Activated CD4-positive, alpha-beta memory T cell treated with anti-CD3 and anti-CD28 coated beads for 36 hours (primary cell): ENCODE data around the gene TMEM19. TPM values are rescaled to one million over a fixed set of nuclear protein-coding genes. Genes with fewer than 3 reads are reported as not detected.
"Not testable (repeated sequence)": the region's sequence is repeated elsewhere in the genome, so short reads cannot be mapped to it uniquely, and the experiment has no call there.

Experiments used
- CTCF ChIA-PET: fragments of 350-600 bp; sonication (Branson Sonifier 250); formaldehyde crosslinking; loops from one replicate; lab custom pipeline; 2021; ENCODE audit warnings: antibody characterized with exemption, inconsistent platforms; lab: Charles Lee
- POLR2A ChIA-PET: fragments of 350-600 bp; sonication (Branson Sonifier 250); formaldehyde crosslinking; loops from one replicate; lab custom pipeline; 2021; ENCODE audit warnings: antibody characterized with exemption; lab: Charles Lee
- DNase-seq: peaks from one replicate; pipeline ENCODE4 v3.0.0-alpha.2; 2020
- H3K27ac Mint-ChIP-seq: one replicate; pipeline ENCODE4 v1.8.0; 2021; ENCODE audit warnings: mixed read lengths
- H3K27me3 Mint-ChIP-seq: one replicate; pipeline ENCODE4 v1.8.0; 2021; ENCODE audit warnings: mixed read lengths
- H3K36me3 Mint-ChIP-seq: one replicate; pipeline ENCODE4 v1.8.0; 2021; ENCODE audit warnings: mixed read lengths
- H3K4me1 Mint-ChIP-seq: one replicate; pipeline ENCODE4 v1.8.0; 2021; ENCODE audit warnings: low read depth, mixed read lengths
- H3K4me3 Mint-ChIP-seq: one replicate; pipeline ENCODE4 v1.8.0; 2021; ENCODE audit warnings: mild to moderate bottlenecking, mixed read lengths
- H3K9me3 Mint-ChIP-seq: one replicate; pipeline ENCODE4 v1.8.0; 2021; ENCODE audit warnings: mixed read lengths
- intact Hi-C: fragments of 100-400 bp; cut with micrococcal nuclease; formaldehyde crosslinking; loops from one replicate; pipeline ENCODE4 v1.15.1; 2023
- total RNA-seq, 2 experiments: library from RNA; stranded (reverse); gene quantifications; one replicate each; pipeline ENCODE4 v1.2.3, GENCODE V29; 2021

Gene TMEM19
- total RNA-seq, 2 experiments from 2014 or later, result 10.8 to 11.7 TPM

DNA sequence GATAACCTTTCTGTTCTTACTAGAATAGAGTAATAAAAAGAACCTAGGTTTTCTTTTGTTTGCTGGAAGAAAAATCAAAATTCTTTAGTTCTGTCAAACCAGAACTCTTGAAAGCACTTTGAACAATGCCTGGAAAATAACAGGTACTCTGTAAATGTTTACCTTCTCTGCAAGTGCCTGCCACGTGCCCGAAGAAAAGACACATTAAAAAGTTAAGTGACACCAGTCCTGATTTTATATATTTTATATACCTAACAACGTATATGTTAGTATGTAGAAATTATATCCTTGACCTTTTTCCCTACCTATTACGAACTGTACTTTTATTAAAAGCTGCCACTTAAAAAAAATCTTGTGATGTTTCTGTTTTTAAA is 20.8 kb upstream of the TMEM19 start:
- no peaks in the 10 kb centered on the region for H3K27me3 Mint-ChIP-seq
- intact Hi-C loops, result loop anchor here (2.0 to 10.0 kb wide), 3 partner anchors 82 to 1422 kb away; partner anchors contain the start of genes CNOT2 and TPH2
- DNase-seq, result no peak
- ChIA-PET POLR2A (interaction anchor here (0.6 to 5.9 kb wide), 3 partner anchors 11 to 129 kb away, joined by 3 to 132 read pairs (median 12); partner anchors contain the start of gene TMEM19), CTCF (interaction anchor here (1.2 to 3.2 kb wide), 3 partner anchors 20 to 90 kb away, joined by 5 to 37 read pairs (median 18); partner anchors contain the start of genes RAB21 and TMEM19)
- H3K9me3 Mint-ChIP-seq, result no peaks in the 10 kb centered on the region
- H3K27ac Mint-ChIP-seq, result peak overlapping the region; percentile 100
- H3K4me3 Mint-ChIP-seq, result peak overlapping the region; percentile 97
- peaks cover 35% of the 10 kb centered on the region for H3K36me3 Mint-ChIP-seq
- peaks cover 28% of the 10 kb centered on the region for H3K4me1 Mint-ChIP-seq

DNA sequence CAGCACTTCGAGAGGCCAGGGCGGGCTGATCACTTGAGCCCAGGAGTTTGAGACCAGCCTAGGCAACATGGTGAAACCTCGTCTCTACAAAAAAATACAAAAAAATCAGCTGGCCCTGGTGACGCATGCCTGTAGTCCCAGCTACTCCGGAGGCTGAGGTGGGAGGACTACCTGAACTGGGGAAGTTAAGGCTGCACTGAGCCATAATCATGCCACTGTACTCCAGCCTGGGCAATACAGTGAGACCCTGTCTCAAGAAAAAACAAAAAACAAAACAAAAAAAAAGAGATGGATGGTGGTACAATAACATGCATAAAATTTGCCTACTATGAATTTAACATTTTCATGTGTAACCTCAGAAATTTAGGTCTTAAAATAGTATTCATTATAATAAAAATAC is 19.6 kb upstream of the TMEM19 start:
- peak overlapping the region; percentile 100 for H3K27ac Mint-ChIP-seq
- H3K4me1 Mint-ChIP-seq, result peaks cover 26% of the 10 kb centered on the region
- H3K27me3 Mint-ChIP-seq, result no peaks in the 10 kb centered on the region

DNA sequence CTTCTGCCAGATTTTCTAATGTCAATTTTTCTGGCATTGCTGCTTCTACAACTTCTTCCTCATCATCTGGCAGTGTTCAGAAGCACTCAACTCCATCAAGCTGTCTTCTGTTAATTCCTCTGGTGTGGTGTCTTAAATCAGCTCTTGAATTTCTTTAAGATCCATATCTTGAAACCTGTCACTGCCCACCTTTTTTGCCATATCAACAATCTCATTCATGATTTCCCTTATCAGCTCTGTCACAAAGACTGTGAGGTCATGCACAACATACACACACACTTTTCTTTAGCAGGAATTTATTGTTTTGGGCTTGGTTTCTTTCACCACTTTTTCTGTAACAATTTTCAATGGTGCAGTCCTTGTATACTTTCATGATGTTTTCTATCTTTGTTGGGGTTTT is 14.6 kb upstream of the TMEM19 start:
- CTCF ChIA-PET, result no interaction called here
- H3K27ac Mint-ChIP-seq, result no peak overlapping the region
- intact Hi-C loops, result no loop called here

More for the DNA sequence above, 19.6 kb upstream of the TMEM19 start:
- intact Hi-C loops, result loop anchor here (10.0 kb wide), 1 partner anchor 269 kb away; the partner anchor contains the start of gene TPH2
- peak overlapping the region; percentile 97 for H3K4me3 Mint-ChIP-seq
- no peak for DNase-seq
- H3K36me3 Mint-ChIP-seq, result peaks cover 32% of the 10 kb centered on the region
- ChIA-PET POLR2A (interaction anchor here (5.9 kb wide), 1 partner anchor 20 kb away, joined by 132 read pairs; the partner anchor contains the start of gene TMEM19), CTCF (interaction anchor here (1.2 kb wide), 1 partner anchor 81 kb away, joined by 5 read pairs; no protein-coding TSS in a partner anchor)
- H3K9me3 Mint-ChIP-seq, result no peaks in the 10 kb centered on the region

DNA sequence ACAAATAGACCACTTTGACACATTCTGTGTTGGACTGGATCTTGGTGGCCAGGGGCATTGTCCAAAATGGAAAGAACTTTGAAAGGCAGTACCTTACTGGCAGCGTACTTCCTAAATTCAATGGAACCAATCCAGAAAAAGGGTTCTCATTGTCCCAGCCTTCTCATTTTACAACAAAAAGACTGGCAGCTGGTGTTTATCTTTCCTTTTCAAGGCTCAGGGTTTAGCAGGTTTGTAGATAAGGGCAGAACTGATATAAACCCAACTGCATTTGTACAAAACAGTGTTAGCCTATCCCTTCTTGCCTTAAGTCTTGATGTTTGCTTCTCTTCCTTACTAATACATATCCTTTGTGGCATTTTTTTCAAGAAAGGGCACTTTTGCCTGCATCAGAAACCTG is 14.1 kb upstream of the TMEM19 start:
- H3K4me3 Mint-ChIP-seq, result no peak overlapping the region
- ChIA-PET POLR2A (interaction anchor here (1.3 kb wide), 1 partner anchor 9 kb away, joined by 4 read pairs; the partner anchor contains the start of gene ZFC3H1), CTCF (no interaction called here)
- peaks cover 16% of the 10 kb centered on the region for H3K4me1 Mint-ChIP-seq
- no peak overlapping the region for H3K27ac Mint-ChIP-seq
- no peaks in the 10 kb centered on the region for H3K9me3 Mint-ChIP-seq
- intact Hi-C loops, result no loop called here
- peaks cover 15% of the 10 kb centered on the region for H3K36me3 Mint-ChIP-seq
- no peak for DNase-seq
- H3K27me3 Mint-ChIP-seq, result no peaks in the 10 kb centered on the region

More for the DNA sequence above, 14.6 kb upstream of the TMEM19 start:
- Mint-ChIP-seq H3K27me3 (no peaks in the 10 kb centered on the region), H3K4me1 (peaks cover 16% of the 10 kb centered on the region), H3K9me3 (no peaks in the 10 kb centered on the region), H3K36me3 (peaks cover 10% of the 10 kb centered on the region), H3K4me3 (no peak overlapping the region)
- DNase-seq, result no peak
- POLR2A ChIA-PET, result interaction anchor here (1.3 kb wide), 1 partner anchor 8 kb away, joined by 4 read pairs; the partner anchor contains the start of gene ZFC3H1

DNA sequence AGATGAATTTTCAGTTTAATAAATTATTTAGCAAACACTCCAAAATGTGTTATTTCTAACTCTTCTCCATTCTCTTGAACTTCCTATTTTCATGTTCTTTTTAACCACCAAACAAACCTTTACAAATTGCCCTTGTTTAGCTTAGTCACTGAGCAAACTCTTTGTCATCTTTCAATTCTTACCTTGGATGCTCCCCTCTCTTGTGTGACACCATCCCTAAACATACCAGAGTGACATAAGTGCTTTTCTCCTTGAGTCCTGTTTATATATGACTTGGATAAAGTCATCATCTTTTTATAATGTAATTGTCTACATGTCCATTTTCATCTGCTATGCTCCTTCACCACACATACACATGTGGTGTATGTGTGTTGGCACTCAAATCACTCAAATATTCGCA is 3.4 kb upstream of the TMEM19 start:
- Mint-ChIP-seq H3K27me3 (no peaks in the 10 kb centered on the region), H3K9me3 (no peaks in the 10 kb centered on the region), H3K4me3 (no peak overlapping the region), H3K27ac (no peak overlapping the region), H3K4me1 (peaks cover 2% of the 10 kb centered on the region), H3K36me3 (peaks cover 1% of the 10 kb centered on the region)
- POLR2A ChIA-PET, result no interaction called here
- no peak for DNase-seq
- intact Hi-C loops, result no loop called here
- CTCF ChIA-PET, result no interaction called here

DNA sequence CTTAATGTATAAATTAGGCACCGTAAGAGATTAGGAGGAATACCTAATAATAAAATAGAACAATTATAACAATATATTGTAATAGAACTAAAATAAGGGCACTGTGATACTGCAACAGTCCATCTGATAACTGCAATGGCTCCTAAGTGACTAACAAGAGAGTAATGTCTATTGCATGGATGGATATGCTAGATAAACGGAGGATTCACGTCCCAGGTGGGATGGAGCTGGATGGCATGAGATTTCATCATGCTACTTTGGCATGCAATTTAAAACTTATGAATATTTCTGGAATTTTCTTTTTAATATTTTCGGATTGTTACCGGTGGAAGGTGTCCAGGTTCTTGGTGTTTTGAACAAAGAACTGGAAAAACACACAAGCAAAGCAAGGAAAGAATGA is 2.2 kb upstream of the TMEM19 start:
- POLR2A ChIA-PET, result interaction anchor here (4.7 kb wide), 1 partner anchor 20 kb away, joined by 132 read pairs; the partner anchor contains the start of genes THAP2 and ZFC3H1
- H3K27me3 Mint-ChIP-seq, result no peaks in the 10 kb centered on the region
- no peaks in the 10 kb centered on the region for H3K9me3 Mint-ChIP-seq
- peaks cover 1% of the 10 kb centered on the region for H3K36me3 Mint-ChIP-seq
- DNase-seq, result no peak
- CTCF ChIA-PET, result interaction anchor here (4.7 kb wide), 1 partner anchor 20 kb away, joined by 37 read pairs; the partner anchor contains the start of genes THAP2 and ZFC3H1
- no peak overlapping the region for H3K27ac Mint-ChIP-seq
- intact Hi-C loops, result no loop called here
- H3K4me1 Mint-ChIP-seq, result peaks cover 9% of the 10 kb centered on the region
- H3K4me3 Mint-ChIP-seq, result no peak overlapping the region

DNA sequence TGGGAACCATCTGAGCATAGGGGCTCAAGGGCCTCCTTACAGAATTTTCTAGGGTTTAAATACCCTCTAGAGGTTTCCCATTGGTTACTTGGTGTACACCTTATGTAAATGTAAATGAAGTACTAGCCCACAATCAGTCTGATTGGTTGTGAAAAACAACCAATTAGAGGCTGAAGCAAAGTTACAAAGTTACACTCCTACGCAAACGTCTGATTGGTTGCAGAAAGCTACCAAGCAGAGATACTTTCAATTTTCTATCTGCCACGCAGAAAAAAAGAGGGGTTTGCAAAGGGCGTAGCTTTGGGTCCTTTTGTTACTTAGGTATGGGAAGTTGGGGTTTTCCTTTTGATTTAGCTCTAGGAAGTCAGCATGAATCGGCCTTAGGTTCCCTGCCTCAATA is 1.8 kb upstream of the TMEM19 start:
- intact Hi-C loops, result no loop called here
- H3K4me1 Mint-ChIP-seq, result peaks cover 12% of the 10 kb centered on the region
- no peaks in the 10 kb centered on the region for H3K9me3 Mint-ChIP-seq
- no peaks in the 10 kb centered on the region for H3K27me3 Mint-ChIP-seq
- H3K27ac Mint-ChIP-seq, result peak overlapping the region; percentile 13
- no peak for DNase-seq
- peak overlapping the region; percentile 56 for H3K4me3 Mint-ChIP-seq
- POLR2A ChIA-PET, result interaction anchor here (0.9 to 4.7 kb wide), 3 partner anchors 20 to 45 kb away, joined by 3 to 132 read pairs (median 4); partner anchors contain the start of genes THAP2 and ZFC3H1
- CTCF ChIA-PET, result interaction anchor here (4.0 to 4.7 kb wide), 2 partner anchors 20 to 64 kb away, joined by 32 to 37 read pairs; partner anchors contain the start of genes THAP2 and ZFC3H1
- H3K36me3 Mint-ChIP-seq, result peaks cover 1% of the 10 kb centered on the region

DNA sequence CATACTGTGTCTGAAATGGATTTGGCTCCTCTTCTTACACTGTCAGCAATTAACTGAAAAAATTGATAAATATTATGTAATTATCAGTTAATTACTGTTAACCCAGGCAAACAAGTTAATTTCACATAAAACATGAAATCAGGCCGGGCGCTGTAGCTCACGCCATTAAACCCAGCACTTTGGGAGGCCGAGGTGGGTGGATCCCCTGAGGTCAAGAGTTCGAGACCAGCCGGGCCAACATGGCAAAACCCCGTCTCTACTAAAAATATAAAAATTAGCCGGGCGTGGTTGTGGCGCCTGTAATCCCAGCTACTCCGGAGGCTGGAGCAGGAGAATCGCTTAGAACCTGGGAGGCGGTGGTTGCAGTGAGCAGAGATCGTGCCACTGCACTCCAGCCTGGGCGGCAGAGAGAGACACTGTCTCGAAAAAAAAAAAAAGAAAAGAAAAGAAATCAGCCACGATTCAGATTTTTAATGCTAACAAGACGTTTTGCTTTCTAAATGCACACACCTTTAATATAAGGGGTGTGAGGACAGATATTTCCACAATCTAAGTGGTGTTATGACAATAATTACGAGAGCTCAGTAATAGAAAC is 473 bp upstream of the TMEM19 start:
- DNase-seq, result no peak
- Mint-ChIP-seq H3K4me3 (peak overlapping the region; percentile 96), H3K4me1 (peaks cover 16% of the 10 kb centered on the region), H3K9me3 (no peaks in the 10 kb centered on the region), H3K36me3 (peaks cover 1% of the 10 kb centered on the region), H3K27me3 (no peaks in the 10 kb centered on the region), H3K27ac (peak overlapping the region; percentile 92)
- intact Hi-C loops, result no loop called here
- POLR2A ChIA-PET, result interaction anchor here (1.2 to 4.7 kb wide), 5 partner anchors 21 to 155 kb away, joined by 3 to 132 read pairs (median 4); partner anchors contain the start of genes RAB21, TBC1D15, THAP2 and ZFC3H1
- CTCF ChIA-PET, result interaction anchor here (0.6 to 4.7 kb wide), 8 partner anchors 18 to 192 kb away, joined by 4 to 37 read pairs (median 5); partner anchors contain the start of genes THAP2 and ZFC3H1

DNA sequence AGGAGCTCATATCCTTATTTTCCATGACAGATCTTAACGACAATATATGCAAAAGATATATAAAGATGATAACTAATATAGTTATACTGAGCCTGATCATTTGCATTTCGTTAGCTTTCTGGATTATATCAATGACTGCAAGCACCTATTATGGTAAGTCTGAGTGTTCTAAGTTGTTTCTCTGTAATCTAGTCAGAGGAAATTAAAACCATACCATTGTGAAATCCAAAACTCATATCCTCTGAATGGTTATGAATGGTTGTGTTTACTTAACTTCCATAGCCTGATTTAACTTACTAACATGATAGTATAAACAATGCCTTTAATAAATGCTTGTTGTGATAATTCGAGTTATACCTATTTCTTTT is 760 bp downstream of the TMEM19 start:
- H3K4me3 Mint-ChIP-seq, result peak overlapping the region; percentile 96
- intact Hi-C loops, result loop anchor here (1.0 to 2.0 kb wide), 6 partner anchors 22 to 252 kb away; partner anchors contain the start of genes RAB21, THAP2 and TPH2
- ChIA-PET POLR2A (interaction anchor here (0.9 to 4.7 kb wide), 5 partner anchors 10 to 153 kb away, joined by 3 to 132 read pairs (median 4); partner anchors contain the start of genes RAB21, TBC1D15, THAP2 and ZFC3H1), CTCF (interaction anchor here (0.6 to 4.7 kb wide), 11 partner anchors 17 to 65 kb away, joined by 3 to 37 read pairs (median 5); partner anchors contain the start of genes THAP2 and ZFC3H1)
- no peak for DNase-seq
- H3K4me1 Mint-ChIP-seq, result peaks cover 16% of the 10 kb centered on the region
- peaks cover 1% of the 10 kb centered on the region for H3K36me3 Mint-ChIP-seq
- H3K27ac Mint-ChIP-seq, result peak overlapping the region; percentile 92
- H3K27me3 Mint-ChIP-seq, result no peaks in the 10 kb centered on the region
- no peaks in the 10 kb centered on the region for H3K9me3 Mint-ChIP-seq

DNA sequence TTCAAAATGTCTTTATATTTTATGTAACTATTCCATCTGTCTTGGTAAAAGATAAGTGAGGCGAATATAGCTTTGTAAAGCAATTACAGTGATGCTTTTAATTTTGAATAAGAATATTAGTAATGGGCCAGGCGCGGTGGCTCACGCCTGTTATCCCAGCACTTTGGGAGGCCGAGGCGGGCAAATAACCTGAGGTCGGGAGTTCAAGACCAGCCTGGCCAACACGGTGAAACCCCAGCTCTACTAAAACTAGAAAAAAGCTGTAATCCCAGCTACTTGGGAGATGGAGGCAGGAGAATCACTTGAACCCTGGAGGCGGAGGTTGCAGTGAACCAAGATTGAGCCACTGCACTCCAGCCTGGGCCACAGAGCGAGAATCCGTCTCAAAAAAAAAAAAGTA is 1.3 kb downstream of the TMEM19 start:
- H3K9me3 Mint-ChIP-seq, DNase-seq, H3K27ac Mint-ChIP-seq, H3K36me3 Mint-ChIP-seq, H3K27me3 Mint-ChIP-seq: not testable (repeated sequence)
- Mint-ChIP-seq H3K4me3 (peak overlapping the region; percentile 12), H3K4me1 (peaks cover 16% of the 10 kb centered on the region)
- ChIA-PET POLR2A (interaction anchor here (0.7 to 4.7 kb wide), 2 partner anchors 23 to 179 kb away, joined by 4 to 132 read pairs; partner anchors contain the start of genes THAP2 and ZFC3H1), CTCF (interaction anchor here (0.7 to 4.7 kb wide), 6 partner anchors 17 to 61 kb away, joined by 3 to 37 read pairs (median 10); partner anchors contain the start of genes THAP2 and ZFC3H1)
- intact Hi-C loops, result loop anchor here (2.0 kb wide), 2 partner anchors 60 to 154 kb away; no protein-coding TSS in a partner anchor

DNA sequence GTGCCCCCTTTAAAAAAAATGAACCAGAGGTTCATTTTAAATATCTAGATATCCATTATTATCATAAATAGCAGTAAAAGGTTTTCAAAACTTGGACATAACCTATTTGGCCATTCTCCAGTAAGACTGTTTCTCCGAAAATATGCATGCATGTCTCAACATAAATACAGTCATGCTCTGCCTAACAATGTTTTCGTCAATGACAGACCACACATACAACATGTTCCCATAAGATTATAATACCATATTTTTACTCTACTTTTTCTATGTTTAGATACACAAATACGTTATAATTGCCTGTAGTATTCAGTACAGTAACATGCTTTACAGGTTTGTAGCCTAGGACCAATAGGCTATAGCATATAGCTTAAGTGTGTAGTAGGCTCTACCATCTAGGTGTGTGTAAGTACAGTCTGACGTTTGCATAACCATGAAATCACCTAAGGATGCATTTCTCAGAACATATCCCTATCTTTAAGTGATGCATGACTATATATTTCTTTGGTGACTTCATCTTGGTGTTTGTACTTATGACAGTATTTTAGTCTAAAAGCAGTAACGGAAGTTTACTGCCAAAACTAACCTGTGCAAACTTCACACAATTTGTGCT is 3.2 kb downstream of the TMEM19 start:
- CTCF ChIA-PET, result no interaction called here
- H3K9me3 Mint-ChIP-seq, result no peaks in the 10 kb centered on the region
- H3K27ac Mint-ChIP-seq, result no peak overlapping the region
- no peaks in the 10 kb centered on the region for H3K27me3 Mint-ChIP-seq
- POLR2A ChIA-PET, result no interaction called here
- H3K4me1 Mint-ChIP-seq, result peaks cover 16% of the 10 kb centered on the region
- DNase-seq, result no peak
- no peak overlapping the region for H3K4me3 Mint-ChIP-seq
- H3K36me3 Mint-ChIP-seq, result peaks cover 1% of the 10 kb centered on the region
- intact Hi-C loops, result no loop called here
